ENCODE measurements around the gene CD200R1L.

Gene CD200R1L

DNA sequence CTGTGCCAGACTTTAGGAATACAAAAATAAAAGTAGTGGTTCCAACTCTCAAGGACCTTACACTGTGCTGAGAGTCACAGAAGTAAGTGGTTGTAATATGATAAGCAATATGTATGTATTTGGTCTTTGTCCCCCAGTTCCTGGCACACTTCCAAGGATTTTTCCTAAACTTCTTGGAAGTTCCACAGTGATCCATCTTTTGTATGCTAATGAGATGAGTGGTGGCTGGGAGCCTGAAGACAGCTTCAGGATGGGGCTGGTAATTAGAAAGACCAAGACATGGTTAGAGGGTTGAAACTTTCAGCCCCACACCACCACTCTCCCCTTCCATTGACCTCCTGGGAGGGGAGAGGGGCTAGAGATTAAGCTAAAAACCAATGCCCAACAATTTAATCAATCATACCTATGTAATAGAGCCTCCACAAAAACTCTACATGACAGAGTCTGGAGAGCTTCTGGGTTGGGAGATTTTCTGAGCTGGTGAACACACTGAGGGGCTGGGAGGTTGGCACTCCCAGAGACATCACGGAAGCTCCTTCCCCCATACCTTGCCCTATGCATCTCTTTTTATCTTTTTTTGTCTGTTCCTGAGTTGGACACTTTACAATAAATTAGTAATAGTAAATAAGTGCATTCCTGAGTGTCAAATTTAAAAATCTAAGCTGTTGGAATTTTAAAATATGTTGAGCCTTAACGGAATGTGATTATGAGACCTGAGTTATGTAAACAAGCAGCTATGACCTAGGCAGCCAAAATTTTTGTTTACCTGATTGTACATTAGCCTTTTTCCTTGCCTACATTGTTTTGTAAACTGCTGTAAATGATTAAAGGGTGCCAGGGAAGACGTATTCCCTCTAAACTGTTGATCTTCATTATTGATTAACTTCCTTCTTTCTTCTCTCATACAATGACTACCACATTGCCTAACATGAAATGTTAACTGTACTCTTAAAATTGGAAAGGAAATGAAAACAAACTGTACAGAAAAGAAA is 24.3 kb downstream of the CD200R1L start:
- no peak for DNase-seq

- no peak for DNase-seq
Observed at GRCh38 chr3:112818289-112818688, 28.4 kb downstream of the CD200R1L start.

DNA sequence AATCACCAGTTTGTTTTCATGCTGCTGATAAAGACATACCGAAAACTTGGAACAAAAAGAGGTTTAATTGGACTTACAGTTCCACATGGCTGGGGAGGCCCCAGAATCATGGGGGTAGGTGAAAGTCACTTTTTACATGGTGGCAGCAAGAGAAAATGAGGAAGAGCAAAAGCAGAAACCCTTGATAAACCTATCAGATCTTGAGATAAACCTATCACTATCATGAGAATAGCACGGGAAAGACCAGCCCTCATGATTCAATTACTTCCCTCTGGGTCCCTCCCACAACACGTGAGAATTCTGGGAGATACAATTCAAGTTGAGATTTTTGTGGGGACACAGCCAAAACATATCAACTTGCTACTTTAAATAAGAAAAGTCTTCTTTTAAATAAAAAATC is 28.9 kb downstream of the CD200R1L start:
- no peak for DNase-seq

DNA sequence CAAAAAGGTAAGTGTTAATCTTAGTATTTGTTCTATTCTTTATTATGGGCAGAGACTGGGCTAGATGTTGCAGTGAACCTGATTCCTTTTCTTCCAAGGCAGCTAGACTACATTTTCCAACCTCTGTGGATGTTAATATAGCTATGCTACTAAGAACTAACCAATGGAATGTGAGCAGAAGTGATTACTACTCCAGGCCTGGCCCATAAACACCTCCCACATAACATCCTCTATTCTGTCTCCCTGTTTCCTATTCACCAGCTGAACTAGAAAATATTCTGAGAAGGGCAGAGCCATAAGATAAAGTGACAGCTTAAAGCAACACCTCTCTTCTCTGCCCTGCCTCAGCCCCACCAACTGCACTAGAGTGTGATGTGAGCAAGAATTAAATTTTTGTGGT is 29.4 kb downstream of the CD200R1L start:
- no peak for DNase-seq

GRCh38 chr3:112815981-112816380 is 30.7 kb downstream of the CD200R1L start:
- DNase-seq: no peak

DNA sequence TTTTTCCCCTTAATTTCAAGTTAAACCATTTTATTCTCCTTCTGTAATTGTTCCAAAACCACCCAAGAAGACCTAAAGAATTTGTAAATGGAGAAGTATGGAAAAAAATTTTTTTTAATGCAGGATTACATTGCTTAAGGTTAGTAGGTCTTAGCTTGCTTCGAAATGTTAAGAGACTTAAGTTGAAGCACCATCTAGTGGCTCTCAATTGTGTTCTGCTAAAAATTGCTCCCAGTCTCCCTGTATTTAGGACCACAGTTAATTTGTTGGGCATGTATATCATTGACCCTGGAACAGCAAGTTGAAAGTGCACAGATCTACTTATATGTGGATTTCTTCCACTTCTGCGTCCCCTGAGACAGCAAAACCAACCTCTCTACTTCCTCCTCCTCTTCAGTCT is 32.4 kb downstream of the CD200R1L start:
- no peak for DNase-seq

GRCh38 chr3:112813723-112814171 is 32.9 kb downstream of the CD200R1L start:
- peak in 1 of 56 donors; percentile 5 for DNase-seq

DNA sequence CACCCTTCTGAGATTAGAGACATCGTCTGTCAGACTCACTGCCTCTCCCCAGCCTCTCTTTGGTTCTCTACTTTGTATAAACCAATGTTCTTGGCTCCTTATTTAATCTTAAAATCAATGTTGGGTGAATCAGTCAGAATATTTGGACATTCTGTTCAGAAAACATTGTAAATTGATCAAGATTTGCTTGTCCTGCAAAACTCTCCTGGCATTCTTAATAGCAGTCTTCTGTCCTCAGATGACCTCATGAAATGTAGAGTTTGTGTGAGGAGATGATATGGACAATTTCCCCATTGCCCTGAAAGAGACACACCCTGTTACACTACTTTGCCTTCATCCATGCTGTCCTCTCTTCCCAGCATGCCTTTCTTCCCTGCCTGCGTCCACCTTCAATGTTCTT is 33.6 kb downstream of the CD200R1L start:
- DNase-seq: no peak

DNA sequence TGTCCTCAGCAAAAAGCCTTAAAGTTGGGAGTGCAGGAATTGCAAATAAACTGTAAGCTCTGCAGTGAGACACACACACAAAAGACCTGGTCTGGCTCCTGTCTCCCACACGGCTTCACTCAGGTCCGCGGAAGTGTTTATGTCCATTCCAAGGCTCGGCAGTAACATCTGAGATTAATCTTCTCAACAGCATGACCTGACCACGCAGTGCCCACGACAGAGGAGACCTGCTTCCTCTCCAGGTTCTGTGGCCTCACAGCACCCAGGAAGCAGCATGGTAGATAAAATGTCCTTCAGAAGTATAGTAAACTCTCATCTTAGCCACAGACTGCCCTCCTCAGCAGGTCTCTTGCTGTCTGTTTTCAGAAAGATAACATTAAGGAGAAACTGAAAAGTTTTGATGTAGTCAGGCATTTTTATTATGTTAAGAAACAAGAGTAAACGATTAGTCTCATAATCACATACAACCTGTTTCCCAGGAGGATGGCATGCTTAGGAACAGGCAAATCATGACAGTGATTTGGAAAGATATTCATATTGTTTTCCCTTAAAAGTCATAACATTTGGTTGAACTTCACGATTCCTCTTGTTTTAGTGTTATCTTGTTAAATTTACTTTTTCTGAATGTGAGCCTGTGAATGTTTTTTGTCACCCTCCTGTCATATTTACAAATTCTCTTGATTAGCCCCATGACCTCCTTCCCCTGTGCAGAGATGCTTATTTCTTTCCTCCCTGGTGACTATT is 34.6 kb downstream of the CD200R1L start:
- no peak for DNase-seq

DNA sequence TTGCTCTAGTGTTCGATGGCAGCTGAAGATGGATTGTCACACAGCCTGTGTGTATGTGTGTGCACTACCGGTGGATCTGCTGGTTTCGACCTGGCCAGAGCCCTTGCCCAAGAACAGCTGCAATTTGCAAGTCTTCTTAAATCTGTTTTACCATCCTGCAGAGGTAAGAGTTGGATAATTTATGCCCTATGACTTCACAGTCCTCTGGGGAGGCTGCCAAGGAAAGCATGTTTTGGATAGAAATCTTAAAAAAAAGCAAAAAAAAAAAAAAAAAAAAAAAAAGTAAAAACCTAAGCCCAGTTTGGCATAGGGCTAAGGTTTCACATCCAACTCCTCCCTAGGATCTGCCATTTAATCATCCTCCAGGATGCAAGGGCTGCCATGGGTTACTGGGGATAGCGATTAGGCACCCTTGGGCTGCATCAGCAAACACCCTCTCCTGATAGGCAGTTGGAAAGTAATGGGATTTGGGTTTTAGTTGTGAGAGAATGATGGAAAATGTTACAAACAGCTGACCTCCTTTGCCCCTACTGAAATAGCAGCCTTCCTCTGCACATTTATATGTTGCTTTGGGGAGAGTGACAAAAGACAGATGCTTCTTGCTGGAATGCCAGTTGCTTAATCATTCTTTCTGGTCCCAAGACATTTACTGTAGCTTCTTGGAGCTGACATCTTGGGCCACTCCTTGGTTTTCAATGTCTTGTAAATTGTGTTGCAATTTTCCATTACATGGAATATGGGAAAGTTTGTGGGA is 35.4 kb downstream of the CD200R1L start:
- no peak for DNase-seq

GRCh38 chr3:112810561-112810960 is 36.1 kb downstream of the CD200R1L start:
- DNase-seq: no peak

GRCh38 chr3:112808136-112808535 is 38.5 kb downstream of the CD200R1L start:
- DNase-seq: no peak

DNA sequence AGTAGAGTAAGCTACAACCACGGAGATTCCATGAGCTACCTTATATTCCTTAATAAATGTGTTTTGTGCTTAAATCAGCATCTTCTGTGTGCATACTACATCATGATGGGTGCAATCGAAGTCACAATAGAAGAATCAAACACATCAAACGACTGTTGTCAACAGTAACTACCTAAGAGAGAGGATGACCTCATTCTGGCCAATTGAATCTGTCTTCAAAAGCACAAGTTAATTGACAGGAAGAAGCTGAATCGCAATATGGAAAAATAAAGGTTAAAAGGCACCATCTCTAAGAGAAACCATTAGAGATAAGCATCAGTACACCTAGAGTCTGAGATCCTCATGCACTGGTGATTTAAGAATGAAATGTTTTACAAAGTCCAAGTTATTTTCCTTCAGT is 39.0 kb downstream of the CD200R1L start:
- no peak for DNase-seq

- no peak for DNase-seq
Observed at GRCh38 chr3:112806903-112807302, 39.8 kb downstream of the CD200R1L start.

DNA sequence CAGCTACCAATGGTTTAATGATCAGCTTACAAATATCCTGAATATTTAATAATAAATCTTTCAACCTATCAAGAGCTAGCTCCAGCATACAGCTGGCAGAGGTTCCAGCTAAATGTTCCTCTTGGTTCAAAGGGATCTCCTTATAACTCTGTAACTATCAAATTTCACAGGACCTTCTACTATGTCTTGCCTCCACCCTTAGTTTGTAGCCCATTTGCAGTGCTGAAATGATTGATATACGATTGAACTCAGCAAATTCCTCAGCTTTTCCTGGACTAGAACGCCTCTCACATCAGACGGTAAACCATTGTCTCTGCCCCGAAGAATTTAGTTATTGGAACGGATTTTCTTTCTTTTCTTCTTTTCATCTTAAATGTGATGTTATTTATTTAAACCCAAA is 41.5 kb downstream of the CD200R1L start:
- no peak for DNase-seq

DNA sequence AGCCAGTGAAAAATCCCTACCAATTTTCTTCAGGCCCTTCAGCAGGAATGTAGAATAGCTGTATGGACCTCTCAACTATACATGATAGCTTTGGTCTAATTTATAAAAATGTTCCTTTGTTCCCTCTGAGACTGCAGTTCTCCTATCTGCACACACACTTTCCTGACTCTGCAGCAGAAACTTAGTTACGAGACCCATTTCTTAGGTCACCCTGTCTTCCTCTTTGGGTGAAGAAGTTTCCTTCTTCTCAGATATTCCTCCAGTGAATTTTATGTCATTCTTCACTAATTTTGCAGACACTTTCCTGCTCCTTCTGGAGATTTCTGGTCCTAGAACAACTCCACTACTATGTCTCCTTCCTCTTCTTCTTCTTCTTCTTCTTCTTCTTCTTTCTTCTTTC is 42.6 kb downstream of the CD200R1L start:
- DNase-seq: no peak

DNA sequence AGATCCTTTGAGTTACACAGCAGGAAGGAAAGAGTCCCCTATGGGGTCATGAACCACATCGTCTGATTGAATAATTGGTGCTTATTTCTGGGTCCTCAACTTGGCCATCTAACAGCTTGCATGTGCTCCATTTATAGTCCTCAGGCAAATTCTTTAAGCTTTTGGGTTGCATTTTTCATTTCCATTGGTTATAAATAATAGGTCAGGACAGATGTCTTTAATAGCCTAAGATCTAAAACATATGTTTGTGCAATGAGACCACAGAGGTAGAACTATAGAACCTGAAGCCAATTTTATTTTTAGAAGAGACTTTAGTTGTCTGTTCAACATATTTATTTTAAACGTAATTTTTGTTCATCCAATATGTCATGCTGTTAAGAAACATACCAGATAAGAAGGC is 43.2 kb downstream of the CD200R1L start:
- no peak for DNase-seq

- DNase-seq: no peak
Observed at GRCh38 chr3:112802338-112802737, 44.3 kb downstream of the CD200R1L start.

GRCh38 chr3:112799946-112800345 is 46.7 kb downstream of the CD200R1L start:
- no peak for DNase-seq

- DNase-seq: no peak
Observed at GRCh38 chr3:112794622-112795172, 52.0 kb downstream of the CD200R1L start.

DNA sequence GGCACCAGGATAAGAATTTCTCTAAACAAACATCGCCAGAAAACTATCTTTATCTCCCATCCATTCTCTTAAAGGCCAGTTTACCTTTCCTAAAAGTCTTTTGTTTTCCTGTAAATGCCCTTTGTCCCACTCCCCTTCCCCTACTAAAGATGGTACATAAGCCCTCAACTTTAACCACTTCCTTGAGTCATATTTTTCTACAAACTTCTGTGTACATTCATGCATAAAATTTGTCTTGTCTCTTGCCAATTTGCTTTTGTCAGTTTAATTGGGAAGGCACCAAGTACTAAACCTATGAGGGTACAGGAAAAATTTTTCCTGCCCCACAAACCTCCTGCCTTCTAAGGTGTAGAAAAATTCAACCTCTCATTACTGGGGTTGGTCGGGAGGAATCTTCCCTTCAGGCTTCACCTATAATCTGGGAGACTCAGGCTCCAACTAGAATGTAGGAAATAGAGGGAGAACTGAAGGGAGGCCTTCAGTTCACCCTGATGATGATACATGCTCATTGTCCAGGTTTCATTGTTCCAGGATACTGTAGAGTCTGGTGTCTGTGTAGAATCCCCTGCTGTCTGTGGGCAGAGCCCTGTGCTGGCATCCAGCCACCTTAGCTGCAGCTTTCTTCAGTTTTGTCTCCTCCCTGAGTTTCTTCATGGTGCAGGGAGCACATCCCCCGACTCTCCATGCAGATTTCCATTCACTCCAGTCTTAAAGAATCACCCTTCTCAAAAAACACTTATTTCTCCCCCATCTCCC is 53.2 kb downstream of the CD200R1L start:
- DNase-seq: no peak

Data from nucleus accumbens (tissue), 56 donors.